Endodermal cell (in vitro differentiated cells): ENCODE measurements around the gene SEC11A. TPM values are rescaled to one million over a fixed set of nuclear protein-coding genes. Genes with fewer than 3 reads are reported as not detected.

Experiments
- DNase-seq: peaks from one replicate; pipeline ENCODE4 v3.0.0-alpha.2; 2017
- H3K27ac ChIP-seq: 2 replicates; pipeline ENCODE4 v1.5.1; 2013; ENCODE audit warnings: mild to moderate bottlenecking, low read depth, low read length, moderate library complexity
- H3K27me3 ChIP-seq: 2 replicates; pipeline ENCODE4 v1.6.1; 2013; ENCODE audit warnings: mild to moderate bottlenecking, low read length, moderate library complexity; ENCODE audit not compliant: insufficient read depth, control insufficient read depth, poor library complexity, severe bottlenecking
- H3K36me3 ChIP-seq: 2 replicates; pipeline ENCODE4 v1.7.0; 2013; ENCODE audit warnings: mild to moderate bottlenecking, low read length, moderate library complexity; ENCODE audit not compliant: control insufficient read depth, insufficient read depth
- H3K4me1 ChIP-seq: one replicate; pipeline ENCODE4 v1.7.0; 2013; ENCODE audit warnings: low read length; ENCODE audit not compliant: control insufficient read depth, insufficient read depth
- H3K4me3 ChIP-seq: 2 replicates; pipeline ENCODE4 v1.5.1; 2013; ENCODE audit warnings: mild to moderate bottlenecking, low read length, moderate library complexity
- H3K9ac ChIP-seq: 2 replicates; pipeline ENCODE4 v1.6.1; 2013; ENCODE audit warnings: mild to moderate bottlenecking, low read length, moderate library complexity; ENCODE audit not compliant: poor library complexity, severe bottlenecking; ENCODE audit errors: extremely low read depth
- H3K9me3 ChIP-seq: 2 replicates; pipeline ENCODE4 v1.6.1; 2013; ENCODE audit warnings: mild to moderate bottlenecking, low read length, moderate library complexity; ENCODE audit not compliant: control insufficient read depth
- H3K27ac Mint-ChIP-seq: 2 replicates; pipeline ENCODE4 v1.8.0; 2020; ENCODE audit warnings: mixed read lengths
- H3K27me3 Mint-ChIP-seq: 2 replicates; pipeline ENCODE4 v1.8.0; 2021; ENCODE audit warnings: mild to moderate bottlenecking, mixed read lengths; ENCODE audit not compliant: insufficient read depth
- H3K36me3 Mint-ChIP-seq: 2 replicates; pipeline ENCODE4 v1.8.0; 2020; ENCODE audit warnings: low read depth, mixed read lengths
- H3K4me1 Mint-ChIP-seq: 2 replicates; pipeline ENCODE4 v1.8.0; 2020; ENCODE audit warnings: mixed read lengths
- H3K4me3 Mint-ChIP-seq: 2 replicates; pipeline ENCODE4 v1.8.0; 2020; ENCODE audit warnings: mild to moderate bottlenecking, moderate library complexity, mixed read lengths
- H3K9me3 Mint-ChIP-seq: 2 replicates; pipeline ENCODE4 v1.8.0; 2020; ENCODE audit warnings: mild to moderate bottlenecking, mixed read lengths
- WGBS, 2 experiments: methylation state at CpG; one replicate each; pipeline versions ENCODE4 v1.1.5 to v1.1.7; 2013; ENCODE audit warnings: missing lambda C conversion rate in 2 of 2, mixed read lengths in 1 of 2; ENCODE audit not compliant: insufficient coverage in 1 of 2, insufficient read length in 1 of 2; 5-methylcytosine and 5-hydroxymethylcytosine counted together
- total RNA-seq, 2 donors: library from RNA; stranded (reverse); fragmentation: NEBNext Ultra II Directional in 1 of 2; extraction: Animal tissue kit (Norgen Biotek cat#: 25700) in 1 of 2; gene quantifications; 2 replicates in 1 of 2; 3 replicates in 1 of 2; pipeline ENCODE4 v1.2.1, GENCODE V29; 2021
- TF ChIP-seq, protein P1 (sequence below): fragments of 200-600 bp; sonication (generic); conservative IDR thresholded peaks from 2 replicates; pipeline ENCODE4 v1.5.0; 2021; ENCODE audit warnings: antibody characterized with exemption, mild to moderate bottlenecking

Gene SEC11A
- total RNA-seq, 2 donors from 2014 or later, result 192 to 197 TPM

GRCh38 chr15:84747416-84748273, 31.7 kb upstream of the SEC11A start:
- peaks cover 7% of the 10 kb centered on the region for H3K36me3 ChIP-seq
- H3K27me3 ChIP-seq, result no peaks in the 10 kb centered on the region
- H3K4me3 ChIP-seq, result peak overlapping the region; percentile 85
- no peaks in the 10 kb centered on the region for H3K9me3 Mint-ChIP-seq
- 3 to 4% methylated on average over 22 to 46 of the region's 46 CpGs for WGBS, 2 experiments
- peak overlapping the region; percentile 73 for H3K27ac ChIP-seq
- peaks cover 39% of the 10 kb centered on the region for H3K4me1 Mint-ChIP-seq
- H3K4me3 Mint-ChIP-seq, result peak overlapping the region; percentile 89
- DNase-seq, result peak; percentile 93
- H3K4me1 ChIP-seq, result peaks cover 6% of the 10 kb centered on the region
- H3K9ac ChIP-seq, result peak overlapping the region; percentile 44
- no peaks in the 10 kb centered on the region for H3K36me3 Mint-ChIP-seq
- peak overlapping the region; percentile 99 for H3K27ac Mint-ChIP-seq
- no peaks in the 10 kb centered on the region for H3K27me3 Mint-ChIP-seq
- TF ChIP-seq, protein P1, sequence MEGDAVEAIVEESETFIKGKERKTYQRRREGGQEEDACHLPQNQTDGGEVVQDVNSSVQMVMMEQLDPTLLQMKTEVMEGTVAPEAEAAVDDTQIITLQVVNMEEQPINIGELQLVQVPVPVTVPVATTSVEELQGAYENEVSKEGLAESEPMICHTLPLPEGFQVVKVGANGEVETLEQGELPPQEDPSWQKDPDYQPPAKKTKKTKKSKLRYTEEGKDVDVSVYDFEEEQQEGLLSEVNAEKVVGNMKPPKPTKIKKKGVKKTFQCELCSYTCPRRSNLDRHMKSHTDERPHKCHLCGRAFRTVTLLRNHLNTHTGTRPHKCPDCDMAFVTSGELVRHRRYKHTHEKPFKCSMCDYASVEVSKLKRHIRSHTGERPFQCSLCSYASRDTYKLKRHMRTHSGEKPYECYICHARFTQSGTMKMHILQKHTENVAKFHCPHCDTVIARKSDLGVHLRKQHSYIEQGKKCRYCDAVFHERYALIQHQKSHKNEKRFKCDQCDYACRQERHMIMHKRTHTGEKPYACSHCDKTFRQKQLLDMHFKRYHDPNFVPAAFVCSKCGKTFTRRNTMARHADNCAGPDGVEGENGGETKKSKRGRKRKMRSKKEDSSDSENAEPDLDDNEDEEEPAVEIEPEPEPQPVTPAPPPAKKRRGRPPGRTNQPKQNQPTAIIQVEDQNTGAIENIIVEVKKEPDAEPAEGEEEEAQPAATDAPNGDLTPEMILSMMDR, result peak; percentile 42
- H3K9me3 ChIP-seq, result no peaks in the 10 kb centered on the region

DNA sequence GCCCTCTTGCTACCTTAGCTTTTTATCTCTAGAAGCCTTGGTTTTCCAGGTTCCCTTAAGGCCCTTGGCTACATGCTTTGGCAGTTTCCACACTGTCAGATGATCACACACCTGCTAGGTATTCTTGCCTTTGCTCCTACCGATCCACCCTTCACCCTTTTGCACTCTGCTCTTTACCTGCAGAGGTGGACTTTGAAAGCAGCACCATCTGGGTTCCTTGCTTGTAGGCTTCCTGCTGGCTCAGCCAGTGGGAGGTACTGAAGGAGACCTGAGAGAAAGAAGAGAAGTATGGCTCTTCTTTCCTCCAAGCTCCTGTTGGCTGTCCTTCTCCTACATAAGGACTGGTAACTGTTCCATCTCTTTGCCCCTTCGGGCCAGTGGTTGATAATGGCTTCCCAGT, 25.2 kb upstream of the SEC11A start:
- Histone ChIP-seq H3K9me3 (no peaks in the 10 kb centered on the region), H3K4me3 (no peak overlapping the region), H3K9ac (no peak overlapping the region), H3K27me3 (no peaks in the 10 kb centered on the region), H3K36me3 (no peaks in the 10 kb centered on the region), H3K27ac (no peak overlapping the region), H3K4me1 (no peaks in the 10 kb centered on the region)
- Mint-ChIP-seq H3K27me3 (no peaks in the 10 kb centered on the region), H3K9me3 (no peaks in the 10 kb centered on the region), H3K27ac (no peak overlapping the region), H3K36me3 (no peaks in the 10 kb centered on the region), H3K4me1 (peaks cover 12% of the 10 kb centered on the region), H3K4me3 (no peak overlapping the region)
- peak; percentile 43 for DNase-seq
- WGBS, 2 experiments, result 75 to 95% methylated on average over 2 of the region's 2 CpGs
- TF ChIP-seq, protein P1, result no peak

DNA sequence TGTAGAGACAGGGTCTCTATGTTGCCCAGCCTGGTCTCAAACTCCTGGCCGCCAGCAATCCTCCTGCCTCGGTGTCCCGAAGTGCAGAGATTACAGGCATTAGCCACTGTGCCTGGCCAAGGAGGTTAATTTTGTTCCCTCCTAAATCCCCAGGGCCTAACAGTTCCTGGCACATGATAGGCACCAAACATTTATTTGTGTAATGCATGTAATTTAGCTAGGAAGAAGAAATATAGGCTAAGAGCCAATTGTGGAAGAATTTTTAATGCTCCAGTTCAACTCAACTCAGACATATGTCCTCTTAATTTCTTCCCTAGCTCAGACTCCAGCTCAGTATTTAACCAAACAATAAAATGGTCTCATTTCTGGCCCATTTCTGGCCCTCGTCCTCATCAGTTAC, 24.8 kb upstream of the SEC11A start:
- Mint-ChIP-seq H3K9me3 (no peaks in the 10 kb centered on the region), H3K27me3 (no peaks in the 10 kb centered on the region), H3K4me1 (peaks cover 12% of the 10 kb centered on the region), H3K27ac (no peak overlapping the region), H3K36me3 (no peaks in the 10 kb centered on the region), H3K4me3 (no peak overlapping the region)
- Histone ChIP-seq H3K4me1 (no peaks in the 10 kb centered on the region), H3K9me3 (no peaks in the 10 kb centered on the region), H3K27ac (no peak overlapping the region), H3K9ac (no peak overlapping the region), H3K4me3 (no peak overlapping the region), H3K27me3 (no peaks in the 10 kb centered on the region), H3K36me3 (no peaks in the 10 kb centered on the region)
- no peak for DNase-seq
- WGBS, 2 experiments, result 92 to 98% methylated on average over 4 of the region's 4 CpGs
- TF ChIP-seq, protein P1, result no peak
